Suprapubic skin (tissue), 4 donors: ENCODE data around the gene PHKB. TPM values are rescaled to one million over a fixed set of nuclear protein-coding genes. Genes with fewer than 3 reads are reported as not detected.
"Not testable (repeated sequence)": the region's sequence is repeated elsewhere in the genome, so short reads cannot be mapped to it uniquely, and the experiment has no call there.

Experiments used
- DNase-seq, 2 donors: peaks; one replicate each; pipeline ENCODE4 v3.0.0-alpha.2; 2019; ENCODE audit warnings: low spot score in 2 of 2
- H3K27ac ChIP-seq: fragments of 200-600 bp; sonication (generic); one replicate; pipeline ENCODE4 v1.5.1; 2019
- H3K27me3 ChIP-seq: fragments of 200-600 bp; sonication (generic); one replicate; pipeline ENCODE4 v1.5.1; 2019
- H3K36me3 ChIP-seq: fragments of 200-600 bp; sonication (generic); one replicate; pipeline ENCODE4 v1.5.1; 2019
- H3K4me1 ChIP-seq: fragments of 200-600 bp; sonication (generic); one replicate; pipeline ENCODE4 v1.5.1; 2019
- H3K4me3 ChIP-seq: fragments of 200-600 bp; sonication (generic); one replicate; pipeline ENCODE4 v1.5.1; 2019; ENCODE audit warnings: mild to moderate bottlenecking
- H3K9me3 ChIP-seq: fragments of 200-600 bp; sonication (generic); one replicate; pipeline ENCODE4 v1.5.1; 2019
- CTCF ChIP-seq, 2 donors: fragments of 200-600 bp in 1 of 2; fragments of 450-650 bp in 1 of 2; sonication (generic) in 1 of 2; IDR thresholded peaks; one replicate each; pipeline ENCODE4 v1.5.1; 2016 to 2019; ENCODE audit warnings: antibody characterized with exemption in 2 of 2, mild to moderate bottlenecking in 1 of 2, moderate library complexity in 1 of 2
- EP300 ChIP-seq: sonication (generic); formaldehyde crosslinking; IDR thresholded peaks from one replicate; pipeline ENCODE4 v1.6.1; 2017; ENCODE audit warnings: antibody characterized with exemption
- POLR2A ChIP-seq, 2 donors: fragments of 450-650 bp; IDR thresholded peaks; one replicate each; pipeline ENCODE4 v1.6.1; 2017; ENCODE audit warnings: antibody characterized with exemption in 2 of 2, mild to moderate bottlenecking in 2 of 2, moderate library complexity in 2 of 2
- POLR2AphosphoS5 ChIP-seq, 3 donors: sonication (generic); formaldehyde crosslinking; IDR thresholded peaks; one replicate each; pipeline ENCODE4 v1.6.1; 2017; ENCODE audit warnings: antibody characterized with exemption in 3 of 3
- WGBS: methylation state at CpG from one replicate; pipeline ENCODE4 v1.1.5; 2018; 5-methylcytosine and 5-hydroxymethylcytosine counted together
- total RNA-seq, 4 donors: library from RNA; depleted of rRNA; stranded (reverse); fragments of >200 nt; gene quantifications; one replicate each; pipeline ENCODE4 v1.1.0, GENCODE V29; 2016

PHKB gene
- total RNA-seq, 4 donors from 2014 or later = 28.7 to 92.9 (median 43.1) TPM

GRCh38 chr16:47431960-47432359 lies 29.2 kb upstream of the PHKB start:
- WGBS = 71% methylated on average over 3 of the region's 3 CpGs
- no peaks in the 10 kb centered on the region for H3K27me3 ChIP-seq

GRCh38 chr16:47434274-47434673 lies 26.9 kb upstream of the PHKB start:
- H3K4me3 ChIP-seq, DNase-seq, H3K9me3 ChIP-seq, H3K4me1 ChIP-seq, H3K27me3 ChIP-seq, H3K27ac ChIP-seq: not testable (repeated sequence)
- WGBS = 70% methylated on average over 2 of the region's 2 CpGs
- H3K36me3 ChIP-seq = peaks cover 14% of the 10 kb centered on the region

More at GRCh38 chr16:47431960-47432359, 29.2 kb upstream of the PHKB start:
- H3K27ac ChIP-seq = no peak overlapping the region
- TF ChIP-seq EP300 (no peak), CTCF (IDR thresholded peaks at IDR 0.05) (no peak), POLR2A (IDR thresholded peaks at IDR 0.05) (no peak), POLR2AphosphoS5 (IDR thresholded peaks at IDR 0.05) (no peak)
- H3K9me3 ChIP-seq = no peaks in the 10 kb centered on the region
- no peaks in the 10 kb centered on the region for H3K4me1 ChIP-seq
- DNase-seq = no peak
- no peak overlapping the region for H3K4me3 ChIP-seq
- peaks cover 11% of the 10 kb centered on the region for H3K36me3 ChIP-seq

GRCh38 chr16:47440066-47440465 lies 21.1 kb upstream of the PHKB start:
- H3K27me3 ChIP-seq, H3K4me1 ChIP-seq, H3K4me3 ChIP-seq, H3K9me3 ChIP-seq, H3K27ac ChIP-seq, DNase-seq: not testable (repeated sequence)
- peaks cover 20% of the 10 kb centered on the region for H3K36me3 ChIP-seq
- WGBS = 93% methylated on average over 3 of the region's 3 CpGs

GRCh38 chr16:47442884-47443283 lies 18.2 kb upstream of the PHKB start:
- H3K4me1 ChIP-seq, H3K27ac ChIP-seq, H3K27me3 ChIP-seq, H3K4me3 ChIP-seq, H3K9me3 ChIP-seq, DNase-seq: not testable (repeated sequence)
- peaks cover 25% of the 10 kb centered on the region for H3K36me3 ChIP-seq

GRCh38 chr16:47446431-47446830 lies 14.7 kb upstream of the PHKB start:
- WGBS = 100% methylated on average over 3 of the region's 3 CpGs
- Histone ChIP-seq H3K27me3 (no peaks in the 10 kb centered on the region), H3K9me3 (no peaks in the 10 kb centered on the region), H3K4me1 (no peaks in the 10 kb centered on the region), H3K4me3 (no peak overlapping the region), H3K27ac (no peak overlapping the region), H3K36me3 (peaks cover 40% of the 10 kb centered on the region)
- DNase-seq = no peak
- TF ChIP-seq EP300 (no peak), POLR2AphosphoS5 (IDR thresholded peaks at IDR 0.05) (no peak), CTCF (IDR thresholded peaks at IDR 0.05) (no peak), POLR2A (IDR thresholded peaks at IDR 0.05) (no peak)

- H3K36me3 ChIP-seq = peaks cover 62% of the 10 kb centered on the region
- DNase-seq = no peak
- no peaks in the 10 kb centered on the region for H3K4me1 ChIP-seq
- H3K9me3 ChIP-seq = no peaks in the 10 kb centered on the region
- WGBS = 83% methylated on average over 3 of the region's 3 CpGs
- H3K27ac ChIP-seq = no peak overlapping the region
- H3K4me3 ChIP-seq = no peak overlapping the region
- no peak for TF ChIP-seq CTCF (IDR thresholded peaks at IDR 0.05)
- no peak for TF ChIP-seq POLR2AphosphoS5 (IDR thresholded peaks at IDR 0.05)
- TF ChIP-seq POLR2A (IDR thresholded peaks at IDR 0.05) = no peak
- TF ChIP-seq EP300 = no peak
- H3K27me3 ChIP-seq = no peaks in the 10 kb centered on the region
Observed at GRCh38 chr16:47448830-47449575, 12.1 kb upstream of the PHKB start.

- H3K9me3 ChIP-seq = no peaks in the 10 kb centered on the region
- H3K4me3 ChIP-seq = no peak overlapping the region
- H3K4me1 ChIP-seq = no peaks in the 10 kb centered on the region
- 91% methylated on average over 3 of the region's 3 CpGs for WGBS
- peaks cover 62% of the 10 kb centered on the region for H3K36me3 ChIP-seq
- H3K27ac ChIP-seq = no peak overlapping the region
- no peak for TF ChIP-seq POLR2AphosphoS5 (IDR thresholded peaks at IDR 0.05)
- DNase-seq = no peak
- H3K27me3 ChIP-seq = no peaks in the 10 kb centered on the region
Observed at GRCh38 chr16:47449788-47450187, 11.3 kb upstream of the PHKB start.
